ENCODE results near the gene IL3RA.
"Not testable (repeated sequence)": the region's sequence is repeated elsewhere in the genome, so short reads cannot be mapped to it uniquely, and the experiment has no call there.

Gene IL3RA

DNA sequence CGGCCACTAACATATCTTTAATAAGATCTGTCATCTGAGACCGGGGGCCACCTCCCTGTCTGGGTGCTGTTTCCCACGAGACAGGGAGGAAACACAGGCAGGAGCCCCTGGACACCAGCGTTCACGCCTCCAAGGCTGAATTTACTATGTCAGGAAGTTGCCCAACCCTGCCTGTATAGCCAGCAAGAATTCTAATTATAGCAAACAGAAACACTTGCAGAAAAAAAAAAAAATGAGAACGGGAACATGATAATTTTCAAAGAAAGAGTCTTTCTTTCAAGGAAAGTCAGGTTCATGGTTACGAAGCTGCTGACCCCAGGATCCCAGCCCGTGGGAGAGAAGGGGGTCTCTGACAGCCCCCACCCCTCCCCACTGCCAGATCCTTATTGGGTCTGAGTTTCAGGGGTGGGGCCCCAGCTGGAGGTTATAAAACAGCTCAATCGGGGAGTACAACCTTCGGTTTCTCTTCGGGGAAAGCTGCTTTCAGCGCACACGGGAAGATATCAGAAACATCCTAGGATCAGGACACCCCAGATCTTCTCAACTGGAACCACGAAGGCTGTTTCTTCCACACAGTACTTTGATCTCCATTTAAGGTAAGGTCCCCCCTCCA lies at the start of gene IL3RA:
Gene IL3RA, plus strand, starts transcription at position 455 of the 613 bp plus-strand sequence. CDS start 4,981 bp downstream, outside the sequence.
- H3K27ac ChIP-seq = no peak within 1 kb of the TSS
- TF ChIP-seq, protein P1, sequence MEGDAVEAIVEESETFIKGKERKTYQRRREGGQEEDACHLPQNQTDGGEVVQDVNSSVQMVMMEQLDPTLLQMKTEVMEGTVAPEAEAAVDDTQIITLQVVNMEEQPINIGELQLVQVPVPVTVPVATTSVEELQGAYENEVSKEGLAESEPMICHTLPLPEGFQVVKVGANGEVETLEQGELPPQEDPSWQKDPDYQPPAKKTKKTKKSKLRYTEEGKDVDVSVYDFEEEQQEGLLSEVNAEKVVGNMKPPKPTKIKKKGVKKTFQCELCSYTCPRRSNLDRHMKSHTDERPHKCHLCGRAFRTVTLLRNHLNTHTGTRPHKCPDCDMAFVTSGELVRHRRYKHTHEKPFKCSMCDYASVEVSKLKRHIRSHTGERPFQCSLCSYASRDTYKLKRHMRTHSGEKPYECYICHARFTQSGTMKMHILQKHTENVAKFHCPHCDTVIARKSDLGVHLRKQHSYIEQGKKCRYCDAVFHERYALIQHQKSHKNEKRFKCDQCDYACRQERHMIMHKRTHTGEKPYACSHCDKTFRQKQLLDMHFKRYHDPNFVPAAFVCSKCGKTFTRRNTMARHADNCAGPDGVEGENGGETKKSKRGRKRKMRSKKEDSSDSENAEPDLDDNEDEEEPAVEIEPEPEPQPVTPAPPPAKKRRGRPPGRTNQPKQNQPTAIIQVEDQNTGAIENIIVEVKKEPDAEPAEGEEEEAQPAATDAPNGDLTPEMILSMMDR (IDR thresholded peaks at IDR 0.05) = no peak
- no peak for TF ChIP-seq ZFX (IDR thresholded peaks at IDR 0.05; ENCODE audit: borderline replicate concordance)

DNA sequence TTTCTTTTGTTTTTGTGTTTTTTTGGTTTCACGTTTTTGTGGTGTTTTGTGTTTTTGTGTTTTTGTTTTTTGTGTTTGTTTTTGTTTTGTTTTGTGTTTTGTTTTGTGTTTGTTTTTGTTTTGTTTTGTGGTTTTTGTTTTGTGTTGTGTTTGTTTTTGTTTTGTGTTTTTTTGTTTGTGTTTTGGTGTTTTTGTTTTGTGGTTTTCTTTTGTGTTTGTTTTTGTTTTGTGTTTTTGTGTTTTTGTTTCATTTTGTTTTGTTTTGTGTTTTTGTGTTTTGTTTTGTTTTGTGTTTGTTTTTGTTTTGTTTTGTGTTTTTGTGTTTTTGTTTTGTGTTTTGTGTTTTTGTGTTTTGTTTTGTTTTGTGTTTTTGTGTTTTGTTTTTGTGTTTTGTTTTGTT lies 47.0 kb upstream of the IL3RA start:
- H3K27ac ChIP-seq = no peak overlapping the region

DNA sequence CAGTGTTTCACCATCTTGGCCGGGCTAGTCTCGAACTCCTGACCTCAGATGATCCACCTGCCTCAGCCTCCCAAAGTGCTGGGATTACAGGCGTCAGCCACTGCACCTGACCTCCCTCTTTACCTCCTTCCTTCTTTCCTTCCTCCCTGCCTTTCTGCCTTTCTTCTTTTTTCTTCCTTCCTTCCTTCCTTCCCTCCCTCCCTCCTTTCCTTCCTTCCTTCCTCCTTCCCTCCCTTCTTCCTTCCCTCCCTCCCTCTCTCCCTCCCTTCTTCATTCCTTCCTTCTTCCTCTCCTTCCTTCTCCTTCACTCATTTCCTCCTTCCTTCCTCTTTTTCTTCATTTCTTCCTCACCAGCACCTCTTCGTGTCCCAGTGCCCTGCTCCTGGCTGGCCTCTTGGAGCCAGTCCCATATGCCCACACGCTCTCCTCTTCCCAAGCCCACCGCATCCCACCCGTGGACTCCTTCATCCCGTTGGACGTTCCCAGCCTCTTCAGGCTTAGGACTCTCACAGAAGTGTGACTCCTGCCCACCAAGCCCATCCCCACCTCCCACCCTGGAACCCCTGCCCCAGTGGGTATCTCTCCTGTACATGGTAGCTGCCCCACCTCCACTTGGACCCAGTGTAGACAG lies 45.4 kb upstream of the IL3RA start:
- TF ChIP-seq, protein P1 (IDR thresholded peaks at IDR 0.05) = no peak
- no peak for TF ChIP-seq ZFX (IDR thresholded peaks at IDR 0.05; ENCODE audit: borderline replicate concordance)
- H3K27ac ChIP-seq = no peak overlapping the region

More for the DNA sequence above, 47.0 kb upstream of the IL3RA start:
- no peak for TF ChIP-seq ZFX (IDR thresholded peaks at IDR 0.05; ENCODE audit: borderline replicate concordance)
- TF ChIP-seq, protein P1 (IDR thresholded peaks at IDR 0.05) = no peak

DNA sequence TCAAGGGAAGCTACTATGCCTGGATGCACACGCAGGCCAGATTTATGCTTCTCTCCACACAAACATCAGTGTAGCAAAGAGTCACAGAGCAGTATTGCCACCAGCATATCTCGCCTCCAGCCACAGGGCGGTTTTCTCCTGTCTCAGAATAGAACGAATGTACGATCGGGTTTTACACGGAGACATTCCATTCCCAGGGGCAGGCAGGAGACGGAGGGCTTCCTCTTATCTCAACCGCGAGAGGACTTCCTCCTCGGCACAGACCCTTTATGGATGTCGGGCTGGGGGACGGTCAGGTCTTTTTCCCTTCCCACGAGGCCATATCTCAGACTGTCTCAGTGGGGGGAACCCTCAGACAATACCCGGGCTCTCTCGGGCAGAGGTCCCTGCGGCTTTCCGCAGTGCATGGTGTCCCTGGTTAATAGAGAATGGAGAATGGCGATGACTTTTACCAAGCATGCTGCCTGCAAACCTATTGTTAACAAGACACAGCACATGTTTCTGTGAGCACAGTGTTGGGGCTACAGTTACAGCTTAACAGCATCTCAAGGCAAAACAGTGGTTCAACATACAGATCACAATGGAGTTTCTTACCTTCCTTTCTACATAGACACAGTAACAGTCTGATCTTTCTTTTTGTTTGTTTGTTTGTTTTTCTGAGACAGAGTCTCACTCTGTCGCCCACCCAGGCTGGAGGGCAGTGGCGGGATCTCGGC lies 43.9 kb upstream of the IL3RA start:
- no peak for TF ChIP-seq ZFX (IDR thresholded peaks at IDR 0.05; ENCODE audit: borderline replicate concordance)
- no peak overlapping the region for H3K27ac ChIP-seq

- H3K27ac ChIP-seq = no peak overlapping the region
- no peak for TF ChIP-seq ZFX (IDR thresholded peaks at IDR 0.05; ENCODE audit: borderline replicate concordance)
- TF ChIP-seq, protein P1 (IDR thresholded peaks at IDR 0.05) = no peak
These were observed 42.1 kb upstream of the IL3RA start for GRCh38 chrX:1294301-1295067.

GRCh38 chrX:1295550-1295949 lies 41.0 kb upstream of the IL3RA start:
- no peak overlapping the region for H3K27ac ChIP-seq
- no peak for TF ChIP-seq ZFX (IDR thresholded peaks at IDR 0.05; ENCODE audit: borderline replicate concordance)
- TF ChIP-seq, protein P1 (IDR thresholded peaks at IDR 0.05) = no peak

GRCh38 chrX:1297591-1297990 lies 39.0 kb upstream of the IL3RA start:
- H3K27ac ChIP-seq = not testable (repeated sequence)

All from 22Rv1 (cell line).